ENCODE measurements around the gene PFKFB2.

PFKFB2 gene

DNA sequence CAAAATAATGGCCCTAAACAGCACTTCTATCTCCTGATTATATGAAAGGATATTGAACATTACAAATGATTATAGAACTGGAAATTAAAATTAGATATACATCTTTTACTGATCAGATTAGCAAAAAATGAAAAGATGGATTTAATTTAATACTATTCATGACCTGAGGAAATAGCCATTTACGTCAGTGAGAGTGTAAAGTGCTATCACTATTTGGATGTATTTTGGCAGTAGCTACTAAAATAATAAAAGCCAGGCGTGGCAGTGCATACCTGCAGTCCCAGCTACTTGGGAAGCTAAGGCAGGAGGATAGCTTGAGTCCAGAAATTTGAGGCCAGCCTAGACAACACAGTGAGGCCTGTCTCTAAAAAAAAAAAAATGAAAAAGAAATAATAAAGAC lies 40.9 kb downstream of the PFKFB2 start:
- TF ChIP-seq, protein P1, sequence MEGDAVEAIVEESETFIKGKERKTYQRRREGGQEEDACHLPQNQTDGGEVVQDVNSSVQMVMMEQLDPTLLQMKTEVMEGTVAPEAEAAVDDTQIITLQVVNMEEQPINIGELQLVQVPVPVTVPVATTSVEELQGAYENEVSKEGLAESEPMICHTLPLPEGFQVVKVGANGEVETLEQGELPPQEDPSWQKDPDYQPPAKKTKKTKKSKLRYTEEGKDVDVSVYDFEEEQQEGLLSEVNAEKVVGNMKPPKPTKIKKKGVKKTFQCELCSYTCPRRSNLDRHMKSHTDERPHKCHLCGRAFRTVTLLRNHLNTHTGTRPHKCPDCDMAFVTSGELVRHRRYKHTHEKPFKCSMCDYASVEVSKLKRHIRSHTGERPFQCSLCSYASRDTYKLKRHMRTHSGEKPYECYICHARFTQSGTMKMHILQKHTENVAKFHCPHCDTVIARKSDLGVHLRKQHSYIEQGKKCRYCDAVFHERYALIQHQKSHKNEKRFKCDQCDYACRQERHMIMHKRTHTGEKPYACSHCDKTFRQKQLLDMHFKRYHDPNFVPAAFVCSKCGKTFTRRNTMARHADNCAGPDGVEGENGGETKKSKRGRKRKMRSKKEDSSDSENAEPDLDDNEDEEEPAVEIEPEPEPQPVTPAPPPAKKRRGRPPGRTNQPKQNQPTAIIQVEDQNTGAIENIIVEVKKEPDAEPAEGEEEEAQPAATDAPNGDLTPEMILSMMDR (IDR thresholded peaks at IDR 0.05; ENCODE audit: low read depth, low read length, missing control alignments), result no peak
- no peak overlapping the region for H3K4me3 ChIP-seq (replicated peaks; ENCODE audit: low read depth, low read length)
- no peak for DNase-seq (ENCODE audit: extremely low read depth, low read depth)

DNA sequence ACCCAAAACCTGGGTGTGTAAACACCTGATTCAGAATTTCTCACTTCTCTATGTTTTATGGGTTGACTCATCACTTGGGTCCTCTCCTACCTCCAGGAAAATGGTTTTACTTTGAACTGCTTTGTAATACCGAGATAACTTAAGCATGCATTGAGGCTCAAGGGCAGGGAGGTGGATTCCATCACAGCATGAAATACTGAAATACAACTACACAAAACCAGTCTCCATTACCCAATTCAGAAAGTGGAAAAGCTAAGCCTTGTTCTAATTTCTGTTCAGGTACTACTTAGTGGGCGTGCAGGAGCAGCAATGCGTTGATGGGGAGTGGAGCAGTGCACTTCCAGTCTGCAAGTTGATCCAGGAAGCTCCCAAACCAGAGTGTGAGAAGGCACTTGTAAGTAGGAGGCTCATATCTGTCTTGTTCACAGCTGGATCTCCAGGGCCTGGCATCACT lies 44.8 kb downstream of the PFKFB2 start:
- H3K4me3 ChIP-seq (replicated peaks; ENCODE audit: low read depth, low read length), result no peak overlapping the region
- no peak for DNase-seq (ENCODE audit: extremely low read depth, low read depth)
- TF ChIP-seq, protein P1 (IDR thresholded peaks at IDR 0.05; ENCODE audit: low read depth, low read length, missing control alignments), result no peak

DNA sequence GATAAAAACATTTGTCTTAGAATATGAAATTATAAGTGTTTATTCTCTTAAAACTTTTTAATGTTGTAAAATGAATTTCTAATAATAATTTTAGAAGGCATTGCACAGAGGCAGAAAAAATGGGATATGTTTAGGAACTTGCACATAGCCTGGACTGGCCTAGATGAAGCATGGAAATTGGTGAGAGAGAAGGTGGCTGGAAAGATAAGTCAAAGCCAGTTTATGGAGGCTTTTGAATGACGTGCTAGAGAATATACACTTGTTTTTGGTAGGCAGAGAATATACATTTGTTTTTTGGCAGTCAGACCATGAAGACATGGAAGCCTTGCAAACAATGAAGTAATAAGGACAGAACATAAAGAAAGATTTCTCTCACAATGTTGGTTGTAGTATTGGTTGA lies 48.6 kb downstream of the PFKFB2 start:
- no peak overlapping the region for H3K4me3 ChIP-seq (replicated peaks; ENCODE audit: low read depth, low read length)
- TF ChIP-seq, protein P1 (IDR thresholded peaks at IDR 0.05; ENCODE audit: low read depth, low read length, missing control alignments), result no peak
- no peak for DNase-seq (ENCODE audit: extremely low read depth, low read depth)

DNA sequence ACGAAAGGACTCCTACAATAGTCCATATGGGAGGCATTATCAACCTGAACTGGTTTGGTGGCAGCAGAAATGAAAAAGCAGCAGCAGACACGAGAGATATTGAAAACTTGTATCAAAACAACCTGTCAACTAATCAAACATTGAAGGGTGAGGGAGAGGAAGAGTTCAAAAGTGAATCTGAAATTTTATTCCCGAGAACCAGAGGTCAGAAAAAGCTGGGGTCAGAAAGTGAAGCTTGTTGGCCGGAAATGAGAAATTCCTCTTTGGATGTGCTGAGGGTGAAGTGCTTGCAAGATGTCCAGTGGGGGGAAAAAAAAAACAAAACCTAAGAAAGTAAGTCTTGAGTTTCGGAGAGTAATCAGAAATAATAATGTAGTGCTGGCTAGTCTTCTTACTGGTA lies 49.1 kb downstream of the PFKFB2 start:
- no peak overlapping the region for H3K4me3 ChIP-seq (replicated peaks; ENCODE audit: low read depth, low read length)
- no peak for DNase-seq (ENCODE audit: extremely low read depth, low read depth)
- TF ChIP-seq, protein P1 (IDR thresholded peaks at IDR 0.05; ENCODE audit: low read depth, low read length, missing control alignments), result no peak

DNA sequence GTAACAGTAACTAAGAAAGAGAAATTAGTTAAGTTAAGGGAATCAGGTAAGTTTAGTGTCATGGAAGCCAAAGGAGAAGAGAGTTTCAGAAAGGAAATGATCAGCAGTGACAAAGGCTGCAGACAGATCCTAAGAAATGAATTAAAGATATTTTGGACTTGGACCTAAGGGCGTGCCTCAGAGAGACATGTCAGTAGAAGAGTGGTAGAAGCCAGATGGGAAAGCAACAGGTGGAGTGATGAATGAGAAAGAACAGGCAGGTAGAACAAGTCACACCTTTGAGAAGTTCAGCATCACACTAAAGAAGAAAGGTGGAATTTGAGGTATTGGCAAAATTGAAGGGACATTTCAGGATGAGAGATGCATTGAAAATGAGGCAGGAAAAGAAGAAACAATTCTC lies 49.6 kb downstream of the PFKFB2 start:
- TF ChIP-seq, protein P1 (IDR thresholded peaks at IDR 0.05; ENCODE audit: low read depth, low read length, missing control alignments), result no peak
- DNase-seq (ENCODE audit: extremely low read depth, low read depth), result no peak
- H3K4me3 ChIP-seq (replicated peaks; ENCODE audit: low read depth, low read length), result no peak overlapping the region

DNA sequence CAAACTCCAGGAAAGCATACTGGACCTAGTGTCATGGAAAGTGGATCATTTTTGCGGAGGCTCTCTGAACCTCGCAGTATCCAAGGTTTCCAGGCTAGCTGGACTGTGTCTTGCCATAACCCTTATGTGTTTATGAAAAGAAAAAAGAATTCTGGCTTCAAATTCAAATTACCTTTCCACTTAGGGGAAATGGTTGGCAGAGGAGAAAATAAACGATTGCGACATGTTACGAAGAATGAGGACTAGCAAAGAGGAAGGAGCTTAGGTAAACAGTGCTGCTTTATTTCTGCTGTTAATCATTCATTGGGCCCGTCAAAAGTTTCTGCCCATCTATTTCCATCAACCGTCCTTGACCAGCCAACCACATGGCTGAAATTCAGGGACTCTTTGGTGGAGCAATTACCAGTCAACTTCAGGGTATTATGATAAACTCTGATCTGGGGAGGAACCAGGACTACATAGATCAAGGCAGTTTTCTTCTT lies 50.9 kb downstream of the PFKFB2 start, which contains the start of gene C4BPA:
Gene C4BPA, plus strand, starts transcription at position 342 of the 482 bp plus-strand sequence. CDS start 8,793 bp downstream, outside the sequence.
- H3K4me3 ChIP-seq (replicated peaks; ENCODE audit: low read depth, low read length), result no peak within 1 kb of the TSS
- TF ChIP-seq, protein P1 (IDR thresholded peaks at IDR 0.05; ENCODE audit: low read depth, low read length, missing control alignments), result no peak
- no peak for DNase-seq (ENCODE audit: extremely low read depth, low read depth)

DNA sequence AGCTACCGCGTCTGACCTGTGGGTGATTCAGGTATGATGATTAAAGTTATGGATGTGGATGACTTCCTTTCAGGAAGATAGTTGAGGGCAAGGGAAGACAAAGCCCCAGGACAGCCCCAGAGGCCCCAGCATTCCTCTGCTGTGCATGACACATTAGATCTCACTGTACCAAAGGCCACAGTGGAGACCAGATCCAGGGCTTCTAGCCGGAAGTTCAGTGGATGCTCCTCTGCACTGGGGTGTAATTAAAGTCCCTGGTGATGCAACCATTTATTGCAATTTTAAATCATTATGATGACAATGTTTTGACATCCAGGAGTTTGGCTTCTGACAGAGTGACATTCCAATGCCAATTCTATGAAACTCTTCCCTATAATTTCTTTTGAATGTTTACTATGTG lies 55.9 kb downstream of the PFKFB2 start:
- TF ChIP-seq, protein P1 (IDR thresholded peaks at IDR 0.05; ENCODE audit: low read depth, low read length, missing control alignments), result no peak
- H3K4me3 ChIP-seq (replicated peaks; ENCODE audit: low read depth, low read length), result no peak overlapping the region
- no peak for DNase-seq (ENCODE audit: extremely low read depth, low read depth)

All from HFF-Myc (cell line).